Islet precursor cell (in vitro differentiated cells): Measurements from ENCODE around the gene GOLGA8B.
"Not testable (repeated sequence)": the region's sequence is repeated elsewhere in the genome, so short reads cannot be mapped to it uniquely, and the experiment has no call there.

Source experiments
- DNase-seq: peaks from one replicate; pipeline ENCODE4 v3.0.0-alpha.2; 2018

GOLGA8B gene

DNA sequence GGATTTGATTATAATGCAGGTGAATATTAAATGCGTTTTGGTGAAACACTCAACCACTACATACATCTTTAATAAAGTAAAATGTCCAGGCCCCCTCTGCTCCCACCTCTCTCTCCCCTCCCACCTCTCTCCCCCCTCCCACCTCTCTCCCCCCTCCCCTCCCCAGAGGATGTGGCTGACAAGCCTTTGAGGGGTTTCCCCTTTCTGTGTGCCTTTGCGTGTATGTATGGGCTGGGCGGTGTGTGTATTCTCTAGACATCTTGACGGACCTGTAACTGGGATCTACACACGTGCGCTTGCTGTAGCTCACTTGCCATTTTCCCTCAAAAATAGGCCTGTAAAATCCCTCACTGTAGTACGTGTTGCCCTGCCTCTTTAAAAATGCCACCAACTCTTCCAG, 28.3 kb downstream of the GOLGA8B start:
- DNase-seq: not testable (repeated sequence)

DNA sequence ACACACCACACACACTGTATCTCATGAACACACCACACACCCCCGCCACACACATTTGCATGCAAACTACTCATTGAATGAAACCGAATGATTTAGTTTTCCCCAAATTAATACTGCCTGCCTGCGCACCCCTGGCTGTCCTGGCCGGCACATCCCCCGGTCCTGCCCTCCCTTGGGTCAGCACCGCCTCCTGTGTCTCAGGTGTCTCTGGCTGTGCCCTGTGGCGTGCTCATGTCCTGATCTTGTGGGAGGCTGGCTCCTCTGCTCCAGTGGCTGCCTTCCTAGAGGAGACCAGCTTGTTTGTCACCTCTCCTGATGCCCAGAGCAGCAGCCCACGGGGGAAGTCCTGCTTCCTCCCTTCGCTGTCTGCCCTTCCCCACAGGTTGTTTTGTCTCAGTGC, 28.7 kb downstream of the GOLGA8B start:
- not testable (repeated sequence) for DNase-seq

DNA sequence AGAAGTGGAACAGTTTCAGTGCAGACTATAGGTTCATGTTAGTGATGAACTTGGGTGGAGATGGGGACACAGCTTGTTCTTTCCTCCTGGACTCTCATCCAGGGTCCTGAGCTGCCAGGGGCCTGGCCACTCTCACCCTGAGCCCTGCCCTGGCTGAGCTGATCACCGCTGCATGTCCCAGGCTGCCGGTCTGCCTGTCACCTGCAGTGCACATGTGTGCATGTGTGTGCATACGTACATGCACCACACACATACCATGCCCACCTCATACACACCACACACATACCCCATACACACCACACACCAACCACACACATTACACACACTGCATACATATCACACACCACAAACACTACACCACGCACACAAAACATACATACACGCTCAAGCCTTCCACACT, 29.3 kb downstream of the GOLGA8B start:
- not testable (repeated sequence) for DNase-seq

DNA sequence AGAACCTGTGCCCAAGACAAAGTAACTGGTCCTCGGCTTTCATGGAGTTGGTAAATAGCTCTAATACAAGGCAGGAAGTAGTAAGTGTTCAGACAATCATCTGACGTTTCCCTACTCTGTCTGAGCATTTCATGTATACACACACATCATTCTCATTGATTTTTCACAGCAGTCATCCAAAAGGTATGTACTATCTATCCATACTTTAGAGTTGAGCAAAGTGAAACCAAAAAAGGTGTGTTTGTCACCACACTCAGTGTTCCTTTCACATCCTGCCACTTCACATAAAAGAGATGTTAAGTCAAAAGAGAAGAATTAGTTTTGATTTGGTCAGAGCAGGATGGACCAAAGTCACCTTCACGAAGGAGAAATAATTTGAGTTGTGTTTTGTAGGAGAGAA, 33.3 kb downstream of the GOLGA8B start:
- not testable (repeated sequence) for DNase-seq

DNA sequence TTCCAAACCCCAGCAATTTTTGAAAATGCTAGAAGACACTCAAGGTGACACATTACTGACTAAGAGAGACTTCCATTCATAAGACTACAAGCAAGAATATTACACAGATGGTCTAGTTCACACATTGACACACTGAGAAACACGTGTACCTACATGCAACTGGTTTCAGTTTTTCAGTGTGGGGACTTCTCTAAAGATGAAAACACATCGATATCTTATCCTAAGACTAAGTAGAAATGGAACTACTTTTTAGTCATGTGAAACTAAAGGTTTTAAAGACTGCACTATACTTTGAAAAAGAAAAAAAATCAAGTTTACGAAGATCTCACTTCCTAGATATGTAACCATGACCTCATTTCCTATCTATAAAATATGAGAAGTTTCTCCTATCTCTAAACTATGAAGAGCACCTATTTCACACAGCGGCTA, 34.1 kb downstream of the GOLGA8B start:
- DNase-seq: not testable (repeated sequence)

DNA sequence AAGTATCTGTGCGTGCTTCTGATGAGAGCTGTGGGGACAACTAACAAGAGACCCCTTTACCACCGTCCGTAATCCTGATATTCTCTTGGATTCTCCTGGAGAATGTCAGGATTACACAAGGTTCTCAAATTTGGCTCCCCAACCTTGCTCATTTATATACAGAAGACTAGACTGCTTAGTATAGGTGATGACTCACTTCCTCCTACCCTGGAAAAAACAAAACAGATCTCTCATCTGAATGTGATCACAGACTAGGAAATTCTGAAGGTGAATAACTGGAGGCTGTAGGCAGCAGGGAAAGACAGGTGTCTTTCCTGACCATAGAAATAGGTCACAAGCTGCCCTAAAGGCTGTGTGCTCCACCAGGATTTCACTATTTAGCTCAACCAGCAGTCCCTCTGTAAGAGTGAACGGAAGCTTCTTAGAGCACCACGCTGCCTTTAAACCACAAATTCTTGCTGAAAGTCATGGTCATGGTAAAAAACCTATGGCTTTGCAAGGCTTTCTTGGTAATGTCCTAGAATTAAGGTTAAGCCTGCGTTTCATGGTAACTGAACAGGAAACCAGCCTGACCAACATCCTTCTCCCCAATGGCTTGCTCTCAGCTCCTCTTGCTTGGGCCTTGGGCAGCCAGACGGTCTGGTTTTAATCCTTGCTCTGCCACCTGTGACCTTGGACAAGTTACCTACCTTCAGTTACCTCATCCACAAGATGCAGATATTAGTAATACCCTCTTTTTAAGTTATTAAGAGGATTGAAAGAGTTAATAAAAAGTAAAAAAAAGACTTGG, 39.4 kb downstream of the GOLGA8B start:
- DNase-seq: not testable (repeated sequence)

DNA sequence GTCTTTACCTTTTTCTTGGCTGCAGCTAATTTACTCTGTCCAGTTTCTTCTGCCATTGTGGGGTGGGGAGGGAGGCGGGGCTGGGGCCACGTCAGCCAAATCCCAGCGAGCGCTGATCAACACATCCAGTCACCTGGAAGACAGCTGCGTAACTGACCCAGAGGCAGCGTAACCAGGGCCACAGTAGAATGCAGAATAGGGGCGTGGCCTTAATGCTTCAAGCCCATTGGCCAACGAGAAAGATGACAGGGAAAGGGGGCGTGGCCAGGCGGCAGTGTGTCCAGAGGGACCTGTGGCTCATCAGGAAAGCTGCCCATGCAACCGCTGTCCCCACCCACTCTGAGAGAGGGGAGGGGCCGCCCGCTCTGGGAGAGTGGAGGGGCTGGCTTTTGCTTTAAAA, 47.6 kb downstream of the GOLGA8B start:
- not testable (repeated sequence) for DNase-seq
